ENCODE data around the gene UNC119B. TPM values are rescaled to one million over a fixed set of nuclear protein-coding genes. Genes with fewer than 3 reads are reported as not detected.
"Not testable (repeated sequence)": the region's sequence is repeated elsewhere in the genome, so short reads cannot be mapped to it uniquely, and the experiment has no call there.

Gene UNC119B
- polyA plus RNA-seq, 3 donors: 76.5 to 85.0 (median 77.1) TPM

GRCh38 chr12:120712610-120713009 lies 2.4 kb downstream of the UNC119B start:
- no peak for DNase-seq

- DNase-seq: peak; percentile 80
These were observed 3.7 kb downstream of the UNC119B start for GRCh38 chr12:120713861-120714482.

- DNase-seq: no peak
These were observed 7.8 kb downstream of the UNC119B start for GRCh38 chr12:120718055-120718454.

- DNase-seq: no peak
These were observed 8.8 kb downstream of the UNC119B start for GRCh38 chr12:120719072-120719471.

GRCh38 chr12:120719496-120720233 lies 9.4 kb downstream of the UNC119B start:
- no peak for DNase-seq

GRCh38 chr12:120720234-120720986 lies 10.2 kb downstream of the UNC119B start:
- no peak for DNase-seq

- no peak for DNase-seq
These were observed 10.9 kb downstream of the UNC119B start for GRCh38 chr12:120720987-120721801.

- no peak for DNase-seq
These were observed 11.6 kb downstream of the UNC119B start for GRCh38 chr12:120721866-120722265.

- no peak for DNase-seq
These were observed 12.5 kb downstream of the UNC119B start for GRCh38 chr12:120722784-120723183.

GRCh38 chr12:120724720-120725119 lies 14.5 kb downstream of the UNC119B start:
- no peak for DNase-seq

- DNase-seq: no peak
These were observed 14.9 kb downstream of the UNC119B start for GRCh38 chr12:120725151-120725658.

- DNase-seq: peak; percentile 85
These were observed 15.6 kb downstream of the UNC119B start, which contains the start of gene ACADS for GRCh38 chr12:120725659-120726509. TSS of gene ACADS (plus strand) at chr12:120725826. CDS start at chr12:120725886, 60 bp downstream.

GRCh38 chr12:120726510-120726793 lies 16.2 kb downstream of the UNC119B start:
- DNase-seq: no peak

GRCh38 chr12:120726961-120727360 lies 16.7 kb downstream of the UNC119B start:
- DNase-seq: no peak

- not testable (repeated sequence) for DNase-seq
These were observed 21.9 kb downstream of the UNC119B start for GRCh38 chr12:120732198-120732597.

- DNase-seq: no peak
These were observed 23.3 kb downstream of the UNC119B start for GRCh38 chr12:120733574-120733973.

- no peak for DNase-seq
These were observed 24.0 kb downstream of the UNC119B start for GRCh38 chr12:120734210-120734609.

GRCh38 chr12:120735181-120735580 lies 24.9 kb downstream of the UNC119B start:
- no peak for DNase-seq

- no peak for DNase-seq
These were observed 26.4 kb downstream of the UNC119B start for GRCh38 chr12:120736404-120737331.

Data from renal pelvis (tissue), 4 donors.